ENCODE results near the gene TAF3. TPM values are rescaled to one million over a fixed set of nuclear protein-coding genes. Genes with fewer than 3 reads are reported as not detected.
A peak's percentile ranks its signal among the peaks of the same experiment; 100 is the strongest.
"Not testable (repeated sequence)": the region's sequence is repeated elsewhere in the genome, so short reads cannot be mapped to it uniquely, and the experiment has no call there.

TAF3 gene
- 1 to 10 TPM; 7.4 to 9.7 (median 9.2) TPM for total RNA-seq

GRCh38 chr10:7818295-7819120 is at the start of gene TAF3:
Gene TAF3 (plus strand): TSS chr10:7818505. CDS start chr10:7818710, 205 bp downstream.
- Histone ChIP-seq H3K4me1 (no peaks in the 10 kb centered on the region), H3K27ac (peak within 1 kb of the TSS; percentile 75 to 79), H3K9me3 (no peaks in the 10 kb centered on the region), H3K27me3 (no peaks in the 10 kb centered on the region), H3K36me3 (no peaks in the 10 kb centered on the region), H3K4me3 (peak within 1 kb of the TSS; percentile 88 to 95 (median 88))
- DNase-seq (ENCODE audit: low spot score in 2 of 2): peak; percentile 81 to 88
- TF ChIP-seq POLR2AphosphoS5 (IDR thresholded peaks at IDR 0.05) (peak; percentile 30 to 83 (median 74)), POLR2A (IDR thresholded peaks at IDR 0.05) (no peak)
- intact Hi-C loops (cut with DNase I; ENCODE audit: low total_unique reads): no loop called here

- no peaks in the 10 kb centered on the region for H3K36me3 ChIP-seq
These were observed 44.2 kb upstream of the TAF3 start for GRCh38 chr10:7773845-7774801.

GRCh38 chr10:7776777-7777176 is 41.5 kb upstream of the TAF3 start:
- Histone ChIP-seq H3K27me3 (no peaks in the 10 kb centered on the region), H3K9me3 (no peaks in the 10 kb centered on the region), H3K4me3 (no peak overlapping the region), H3K27ac (no peak overlapping the region), H3K4me1 (no peaks in the 10 kb centered on the region), H3K36me3 (no peaks in the 10 kb centered on the region)
- DNase-seq (ENCODE audit: low spot score in 2 of 2): no peak
- intact Hi-C loops (cut with DNase I; ENCODE audit: low total_unique reads): no loop called here
- TF ChIP-seq CTCF (IDR thresholded peaks at IDR 0.05) (no peak), POLR2AphosphoS5 (IDR thresholded peaks at IDR 0.05) (no peak), POLR2A (IDR thresholded peaks at IDR 0.05) (no peak)

More at GRCh38 chr10:7773845-7774801, 44.2 kb upstream of the TAF3 start:
- no peak overlapping the region for H3K4me3 ChIP-seq
- intact Hi-C loops (cut with DNase I; ENCODE audit: low total_unique reads): loop anchor here (2.0 kb wide), 1 partner anchor 77 kb away; no protein-coding TSS in a partner anchor
- no peaks in the 10 kb centered on the region for H3K9me3 ChIP-seq
- no peaks in the 10 kb centered on the region for H3K27me3 ChIP-seq
- no peak for TF ChIP-seq POLR2A (IDR thresholded peaks at IDR 0.05)
- TF ChIP-seq CTCF (IDR thresholded peaks at IDR 0.05): no peak
- no peak overlapping the region for H3K27ac ChIP-seq
- DNase-seq (ENCODE audit: low spot score in 2 of 2): peak; percentile 47 to 83
- H3K4me1 ChIP-seq: no peaks in the 10 kb centered on the region

GRCh38 chr10:7782194-7782593 is 36.1 kb upstream of the TAF3 start:
- H3K4me3 ChIP-seq; H3K27ac ChIP-seq; H3K9me3 ChIP-seq; DNase-seq (ENCODE audit: low spot score in 2 of 2); H3K27me3 ChIP-seq; H3K36me3 ChIP-seq; H3K4me1 ChIP-seq; intact Hi-C loops (cut with DNase I; ENCODE audit: low total_unique reads): not testable (repeated sequence)

GRCh38 chr10:7786430-7786829 is 31.9 kb upstream of the TAF3 start:
- TF ChIP-seq CTCF (IDR thresholded peaks at IDR 0.05): no peak
- H3K27ac ChIP-seq: no peak overlapping the region
- peaks cover 0 to 6% of the 10 kb centered on the region in 2 donors for H3K4me1 ChIP-seq
- H3K9me3 ChIP-seq: no peaks in the 10 kb centered on the region
- no peaks in the 10 kb centered on the region for H3K27me3 ChIP-seq
- intact Hi-C loops (cut with DNase I; ENCODE audit: low total_unique reads): no loop called here
- H3K4me3 ChIP-seq: peak overlapping the region in 1 of 3 donors; percentile 96
- H3K36me3 ChIP-seq: no peaks in the 10 kb centered on the region
- DNase-seq (ENCODE audit: low spot score in 2 of 2): no peak

Data from breast epithelium (tissue), 4 donors.